ENCODE results near the gene ADRA2C.

Gene ADRA2C

DNA sequence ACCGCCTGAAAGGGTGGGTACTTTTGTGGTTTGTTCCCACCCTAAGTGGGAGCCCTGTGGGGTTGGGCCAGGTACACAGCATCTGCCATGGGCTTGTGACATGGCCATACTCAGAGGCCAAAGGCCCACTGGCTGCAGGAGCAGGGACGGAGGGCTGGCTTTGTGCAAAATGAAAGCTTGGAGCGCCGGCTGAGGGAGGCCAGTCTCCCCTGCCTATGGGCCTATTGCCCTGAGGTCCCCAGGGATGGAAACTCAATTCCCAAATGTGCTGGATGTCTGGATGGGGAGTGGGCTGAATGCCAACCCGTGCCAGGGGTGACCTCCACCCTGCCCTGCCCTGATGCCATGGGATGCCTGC, 10.8 kb downstream of the ADRA2C start:
- no peak for TF ChIP-seq SIN3A (IDR thresholded peaks at IDR 0.05; ENCODE audit: borderline replicate concordance, insufficient read depth, low read length)
- TF ChIP-seq, protein P1, sequence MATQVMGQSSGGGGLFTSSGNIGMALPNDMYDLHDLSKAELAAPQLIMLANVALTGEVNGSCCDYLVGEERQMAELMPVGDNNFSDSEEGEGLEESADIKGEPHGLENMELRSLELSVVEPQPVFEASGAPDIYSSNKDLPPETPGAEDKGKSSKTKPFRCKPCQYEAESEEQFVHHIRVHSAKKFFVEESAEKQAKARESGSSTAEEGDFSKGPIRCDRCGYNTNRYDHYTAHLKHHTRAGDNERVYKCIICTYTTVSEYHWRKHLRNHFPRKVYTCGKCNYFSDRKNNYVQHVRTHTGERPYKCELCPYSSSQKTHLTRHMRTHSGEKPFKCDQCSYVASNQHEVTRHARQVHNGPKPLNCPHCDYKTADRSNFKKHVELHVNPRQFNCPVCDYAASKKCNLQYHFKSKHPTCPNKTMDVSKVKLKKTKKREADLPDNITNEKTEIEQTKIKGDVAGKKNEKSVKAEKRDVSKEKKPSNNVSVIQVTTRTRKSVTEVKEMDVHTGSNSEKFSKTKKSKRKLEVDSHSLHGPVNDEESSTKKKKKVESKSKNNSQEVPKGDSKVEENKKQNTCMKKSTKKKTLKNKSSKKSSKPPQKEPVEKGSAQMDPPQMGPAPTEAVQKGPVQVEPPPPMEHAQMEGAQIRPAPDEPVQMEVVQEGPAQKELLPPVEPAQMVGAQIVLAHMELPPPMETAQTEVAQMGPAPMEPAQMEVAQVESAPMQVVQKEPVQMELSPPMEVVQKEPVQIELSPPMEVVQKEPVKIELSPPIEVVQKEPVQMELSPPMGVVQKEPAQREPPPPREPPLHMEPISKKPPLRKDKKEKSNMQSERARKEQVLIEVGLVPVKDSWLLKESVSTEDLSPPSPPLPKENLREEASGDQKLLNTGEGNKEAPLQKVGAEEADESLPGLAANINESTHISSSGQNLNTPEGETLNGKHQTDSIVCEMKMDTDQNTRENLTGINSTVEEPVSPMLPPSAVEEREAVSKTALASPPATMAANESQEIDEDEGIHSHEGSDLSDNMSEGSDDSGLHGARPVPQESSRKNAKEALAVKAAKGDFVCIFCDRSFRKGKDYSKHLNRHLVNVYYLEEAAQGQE (IDR thresholded peaks at IDR 0.05; ENCODE audit: insufficient read depth in 1 of 2, low read depth in 2 of 2, low read length in 2 of 2), result no peak
- no peak for TF ChIP-seq FOXP2 (optimal IDR thresholded peaks at IDR 0.05; ENCODE audit: borderline replicate concordance, extremely low read depth, extremely low read length, insufficient read depth)
- TF ChIP-seq POLR2AphosphoS5 (IDR thresholded peaks at IDR 0.05; ENCODE audit: low read depth, low read length), result no peak
- TF ChIP-seq TAF1 (IDR thresholded peaks at IDR 0.05; ENCODE audit: borderline replicate concordance, insufficient read depth, low read length), result no peak

DNA sequence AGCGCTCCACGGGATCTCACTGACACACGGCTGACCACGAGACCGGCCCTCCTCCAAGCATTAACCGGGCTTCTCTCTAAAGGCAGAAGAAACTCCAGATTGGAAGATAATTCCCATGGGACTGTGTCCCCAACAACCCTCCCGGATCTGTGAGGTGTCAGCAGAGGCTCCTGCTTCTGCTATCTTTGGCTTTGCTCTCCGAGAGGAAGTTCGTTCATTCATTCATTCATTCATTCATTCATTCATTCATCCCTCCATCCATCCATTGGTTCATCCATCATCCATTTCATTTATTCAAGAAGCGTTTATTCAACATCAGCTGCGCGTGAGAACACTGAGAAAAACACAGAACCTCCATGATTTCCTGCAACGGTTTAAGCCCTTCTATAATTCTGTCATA, 11.5 kb downstream of the ADRA2C start:
- TF ChIP-seq POLR2AphosphoS5 (IDR thresholded peaks at IDR 0.05; ENCODE audit: low read depth, low read length), result no peak
- no peak for TF ChIP-seq SIN3A (IDR thresholded peaks at IDR 0.05; ENCODE audit: borderline replicate concordance, insufficient read depth, low read length)
- TF ChIP-seq FOXP2 (optimal IDR thresholded peaks at IDR 0.05; ENCODE audit: borderline replicate concordance, extremely low read depth, extremely low read length, insufficient read depth), result no peak
- no peak for TF ChIP-seq TAF1 (IDR thresholded peaks at IDR 0.05; ENCODE audit: borderline replicate concordance, insufficient read depth, low read length)
- TF ChIP-seq, protein P1 (IDR thresholded peaks at IDR 0.05; ENCODE audit: insufficient read depth in 1 of 2, low read depth in 2 of 2, low read length in 2 of 2), result no peak

DNA sequence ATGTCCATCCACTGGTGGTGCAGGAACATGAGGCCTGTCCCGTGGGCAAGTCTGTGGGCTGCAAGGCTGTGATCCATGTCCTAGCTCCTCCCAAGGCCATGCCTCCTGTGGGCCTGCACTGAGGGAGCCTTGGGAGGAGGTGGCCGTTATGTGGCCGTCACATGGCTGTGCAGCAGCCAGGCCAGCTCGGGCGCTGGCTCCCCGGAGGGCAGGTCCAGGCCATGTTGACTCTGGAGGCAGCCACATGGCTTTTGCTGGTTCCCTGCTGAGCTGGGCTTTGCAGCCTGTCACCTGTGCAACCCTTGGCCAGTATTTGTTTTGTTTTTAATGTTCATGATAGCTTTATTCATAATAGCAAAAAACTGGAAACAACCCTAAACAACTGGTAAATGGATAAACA, 13.3 kb downstream of the ADRA2C start:
- TF ChIP-seq FOXP2 (optimal IDR thresholded peaks at IDR 0.05; ENCODE audit: borderline replicate concordance, extremely low read depth, extremely low read length, insufficient read depth) (no peak), POLR2AphosphoS5 (IDR thresholded peaks at IDR 0.05; ENCODE audit: low read depth, low read length) (no peak), TAF1 (IDR thresholded peaks at IDR 0.05; ENCODE audit: borderline replicate concordance, insufficient read depth, low read length) (no peak), SIN3A (IDR thresholded peaks at IDR 0.05; ENCODE audit: borderline replicate concordance, insufficient read depth, low read length) (no peak)
- TF ChIP-seq, protein P1 (IDR thresholded peaks at IDR 0.05; ENCODE audit: insufficient read depth in 1 of 2, low read depth in 2 of 2, low read length in 2 of 2), result no peak

DNA sequence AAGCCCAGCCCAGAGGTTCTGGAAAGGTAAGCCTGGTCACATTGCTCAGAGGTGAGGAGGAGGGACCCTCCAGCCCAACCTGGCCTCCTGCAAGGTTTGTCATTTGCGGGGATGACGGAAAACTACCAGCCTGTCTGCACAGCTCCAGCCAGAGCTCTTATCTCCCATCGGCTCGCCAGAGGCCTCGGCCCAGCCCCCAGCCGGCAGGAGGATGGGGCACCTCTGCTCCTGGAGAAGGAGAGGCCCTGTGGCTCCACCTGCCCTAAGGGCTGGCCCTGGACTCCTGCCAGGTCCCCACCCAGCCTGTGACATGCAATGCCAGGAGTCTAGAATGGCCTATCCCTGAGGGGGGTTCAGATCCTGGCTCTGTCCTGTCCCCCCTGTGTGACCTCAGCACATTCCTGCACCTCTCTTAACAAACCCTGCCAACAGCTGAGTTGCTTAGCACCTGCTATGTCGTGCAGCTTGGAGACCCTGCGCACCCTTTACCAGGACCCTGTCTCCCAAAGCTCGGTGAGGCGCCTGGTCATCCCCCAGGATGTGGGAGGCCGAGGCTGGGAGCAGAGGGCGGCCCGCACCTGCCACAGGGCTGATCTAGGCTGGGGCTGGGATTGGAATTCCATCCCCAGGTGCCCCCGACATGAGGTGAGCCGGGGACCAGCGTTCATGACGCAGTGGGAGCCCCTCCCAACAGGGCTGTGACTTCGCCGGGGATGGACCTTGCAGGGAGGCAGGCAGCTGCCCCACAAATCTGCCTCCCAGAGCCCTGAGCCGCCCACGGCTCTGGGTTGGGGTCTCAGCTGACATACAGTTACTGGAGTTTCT, 14.4 kb downstream of the ADRA2C start:
- TF ChIP-seq, protein P1 (IDR thresholded peaks at IDR 0.05; ENCODE audit: insufficient read depth in 1 of 2, low read depth in 2 of 2, low read length in 2 of 2), result no peak
- TF ChIP-seq FOXP2 (optimal IDR thresholded peaks at IDR 0.05; ENCODE audit: borderline replicate concordance, extremely low read depth, extremely low read length, insufficient read depth) (no peak), POLR2AphosphoS5 (IDR thresholded peaks at IDR 0.05; ENCODE audit: low read depth, low read length) (no peak), SIN3A (IDR thresholded peaks at IDR 0.05; ENCODE audit: borderline replicate concordance, insufficient read depth, low read length) (no peak), TAF1 (IDR thresholded peaks at IDR 0.05; ENCODE audit: borderline replicate concordance, insufficient read depth, low read length) (no peak)
